HG02588 (cell line): ENCODE measurements around the gene LRRC32.

Source experiments
- ATAC-seq: cut with Tn5 transposase; IDR thresholded peaks from one replicate; pipeline ENCODE4 v1.9.1; 2021; ENCODE audit warnings: mild to moderate bottlenecking, moderate library complexity; ENCODE audit not compliant: unreplicated experiment

The LRRC32 gene, protein sequence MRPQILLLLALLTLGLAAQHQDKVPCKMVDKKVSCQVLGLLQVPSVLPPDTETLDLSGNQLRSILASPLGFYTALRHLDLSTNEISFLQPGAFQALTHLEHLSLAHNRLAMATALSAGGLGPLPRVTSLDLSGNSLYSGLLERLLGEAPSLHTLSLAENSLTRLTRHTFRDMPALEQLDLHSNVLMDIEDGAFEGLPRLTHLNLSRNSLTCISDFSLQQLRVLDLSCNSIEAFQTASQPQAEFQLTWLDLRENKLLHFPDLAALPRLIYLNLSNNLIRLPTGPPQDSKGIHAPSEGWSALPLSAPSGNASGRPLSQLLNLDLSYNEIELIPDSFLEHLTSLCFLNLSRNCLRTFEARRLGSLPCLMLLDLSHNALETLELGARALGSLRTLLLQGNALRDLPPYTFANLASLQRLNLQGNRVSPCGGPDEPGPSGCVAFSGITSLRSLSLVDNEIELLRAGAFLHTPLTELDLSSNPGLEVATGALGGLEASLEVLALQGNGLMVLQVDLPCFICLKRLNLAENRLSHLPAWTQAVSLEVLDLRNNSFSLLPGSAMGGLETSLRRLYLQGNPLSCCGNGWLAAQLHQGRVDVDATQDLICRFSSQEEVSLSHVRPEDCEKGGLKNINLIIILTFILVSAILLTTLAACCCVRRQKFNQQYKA

DNA sequence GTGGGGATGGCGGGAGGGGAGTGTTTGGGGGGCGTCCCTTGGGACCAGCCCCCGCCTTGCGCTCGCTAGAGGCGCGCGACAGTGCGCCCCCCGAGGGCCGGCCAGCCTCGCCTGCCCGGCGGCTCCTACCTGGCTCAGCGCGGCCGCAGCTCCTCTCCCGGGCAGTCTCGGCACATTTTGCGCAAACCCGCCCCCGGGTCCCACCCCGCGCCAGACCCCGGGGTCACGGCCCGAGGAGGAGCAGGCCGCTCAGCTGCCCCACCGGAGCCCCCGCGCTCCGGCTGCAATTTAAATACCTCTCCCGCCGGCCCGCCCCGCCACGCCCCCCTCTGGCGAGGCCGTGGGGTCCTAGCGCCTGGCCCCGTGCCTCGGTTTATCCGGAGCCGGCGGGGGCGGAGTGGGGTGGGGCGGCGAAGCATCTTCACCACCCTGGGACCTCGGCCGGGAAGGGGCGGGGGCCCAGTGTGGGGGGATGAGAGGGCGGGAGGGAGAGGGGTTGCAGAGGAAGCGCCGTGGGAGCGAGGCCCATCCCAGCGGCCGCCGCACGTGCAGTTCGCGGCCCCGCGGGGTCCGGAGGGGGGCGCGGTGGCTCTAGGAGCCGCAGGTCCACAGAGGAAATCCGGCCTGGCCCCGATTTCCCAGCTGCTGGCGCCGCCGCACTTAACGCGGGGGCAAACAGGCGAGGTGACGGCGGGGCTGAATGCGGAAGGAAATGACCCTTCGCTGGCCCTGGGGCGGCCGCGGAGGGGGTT lies at the start of gene LRRC32:
LRRC32 (minus strand) TSS at position 263 of the 752 bp plus-strand sequence. CDS start 4,793 bp downstream, outside the sequence.
- ATAC-seq = no peak

DNA sequence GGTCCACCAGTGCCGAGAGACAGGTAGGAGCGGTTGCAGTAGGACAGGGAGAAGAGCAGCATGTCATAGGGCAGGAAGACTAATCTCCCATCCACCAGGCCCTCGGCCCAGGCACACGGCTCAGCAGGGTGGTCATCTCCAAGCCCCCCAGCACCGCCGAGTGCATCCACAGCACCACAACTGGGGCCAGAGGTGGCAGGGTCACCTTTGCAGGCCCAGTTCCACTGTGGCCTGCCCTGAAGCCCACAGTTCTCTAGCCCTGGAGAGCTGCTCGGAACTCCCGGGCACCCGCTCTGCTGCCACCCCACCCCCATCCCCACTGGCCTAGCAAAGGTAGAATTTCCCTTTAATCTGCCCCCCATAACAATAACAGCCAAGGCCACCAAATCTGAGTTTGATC lies 49.1 kb upstream of the LRRC32 start:
- no peak for ATAC-seq

DNA sequence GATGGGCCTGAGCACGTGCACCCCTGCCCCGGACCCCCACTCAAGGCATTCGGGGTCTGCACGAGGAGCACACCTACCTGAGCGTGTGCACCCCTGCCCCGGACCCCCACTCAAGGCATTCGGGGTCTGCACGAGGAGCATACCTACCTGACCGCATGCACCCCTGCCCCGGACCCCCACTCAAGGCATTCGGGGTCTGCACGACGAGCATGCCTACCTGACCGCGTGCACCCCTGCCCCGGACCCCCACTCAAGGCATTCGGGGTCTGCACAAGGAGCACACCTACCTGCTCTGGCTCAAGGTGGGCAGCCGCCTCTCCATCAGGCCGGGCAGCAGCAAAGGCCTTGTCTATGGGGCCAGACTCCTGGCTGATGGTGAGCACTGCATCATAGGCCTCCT lies 48.7 kb upstream of the LRRC32 start:
- ATAC-seq = no peak

DNA sequence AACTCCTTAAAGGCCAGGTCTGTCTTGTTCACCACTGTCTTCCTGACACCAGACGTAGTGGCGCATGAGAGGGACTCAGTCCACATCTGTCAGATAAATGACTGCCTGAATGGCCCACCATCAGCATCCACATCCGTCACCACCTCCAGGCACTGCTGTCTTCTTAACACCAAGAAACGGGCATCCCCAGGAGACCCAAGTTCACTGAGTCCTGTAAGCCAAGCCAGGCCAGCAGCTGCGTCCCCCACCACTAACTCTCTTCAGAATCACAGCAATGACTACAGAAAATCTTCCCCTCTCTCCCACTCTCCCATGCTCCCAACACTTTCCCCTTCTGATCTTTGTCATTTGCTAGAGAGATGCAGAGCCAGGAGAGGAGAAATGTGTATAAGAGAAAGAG lies 47.3 kb upstream of the LRRC32 start:
- ATAC-seq = no peak

DNA sequence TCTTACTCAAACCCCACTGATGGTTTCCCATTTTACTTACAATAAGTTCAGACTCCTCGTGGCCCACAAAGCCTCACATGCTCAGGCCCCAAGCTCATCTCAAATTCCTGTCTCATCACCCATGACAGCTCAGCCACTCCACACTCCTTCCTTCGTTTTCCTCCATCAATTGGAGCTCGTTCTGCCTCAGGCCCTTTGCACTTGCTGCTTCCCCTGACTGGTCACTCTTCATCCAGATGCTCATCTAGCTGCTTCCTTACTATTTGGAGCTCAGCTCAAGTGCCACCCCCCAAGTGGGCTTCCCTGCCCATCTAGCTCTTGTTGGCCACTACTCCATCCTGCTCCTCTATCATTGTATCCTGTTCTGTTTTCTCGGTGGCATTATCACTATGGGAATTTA lies 46.8 kb upstream of the LRRC32 start:
- ATAC-seq = no peak

DNA sequence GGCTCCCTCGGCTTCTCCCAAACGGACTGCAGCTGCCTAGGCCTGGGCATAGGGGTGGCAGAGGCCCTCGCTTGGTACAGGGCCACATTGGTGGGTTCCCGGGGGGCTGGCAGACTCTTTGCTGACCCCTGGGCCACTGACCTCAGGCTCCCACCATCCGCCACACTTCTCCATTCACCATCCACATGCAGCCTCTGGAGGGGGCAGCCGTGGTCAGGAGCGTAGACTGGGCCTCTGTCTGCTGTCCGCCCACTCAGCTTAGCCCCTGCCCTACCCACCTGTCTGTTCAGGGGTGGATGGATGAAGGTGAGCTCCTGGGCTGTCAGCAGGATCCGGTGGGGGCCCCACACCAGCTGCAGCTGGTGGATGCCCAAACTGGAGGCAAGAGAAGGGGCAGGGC lies 45.7 kb upstream of the LRRC32 start:
- no peak for ATAC-seq

DNA sequence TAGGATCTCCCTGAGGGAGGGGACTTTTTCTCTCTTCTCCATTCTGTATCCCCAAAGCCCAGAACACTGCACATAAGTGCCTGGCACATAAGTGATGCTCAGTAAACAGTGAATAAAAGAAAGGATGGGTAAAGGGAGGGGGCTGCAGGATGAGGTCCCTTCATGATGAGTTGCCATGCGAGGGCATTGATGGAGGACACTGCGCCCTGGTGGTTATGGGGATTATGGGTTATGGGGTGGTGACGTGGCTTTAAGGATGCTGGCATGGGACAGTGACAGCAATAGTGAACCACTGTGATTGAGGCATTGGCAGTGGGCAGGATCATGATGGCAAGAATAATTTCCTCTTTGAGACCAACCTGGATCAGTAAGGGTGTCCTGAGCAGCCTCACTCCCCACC lies 43.9 kb upstream of the LRRC32 start:
- no peak for ATAC-seq

DNA sequence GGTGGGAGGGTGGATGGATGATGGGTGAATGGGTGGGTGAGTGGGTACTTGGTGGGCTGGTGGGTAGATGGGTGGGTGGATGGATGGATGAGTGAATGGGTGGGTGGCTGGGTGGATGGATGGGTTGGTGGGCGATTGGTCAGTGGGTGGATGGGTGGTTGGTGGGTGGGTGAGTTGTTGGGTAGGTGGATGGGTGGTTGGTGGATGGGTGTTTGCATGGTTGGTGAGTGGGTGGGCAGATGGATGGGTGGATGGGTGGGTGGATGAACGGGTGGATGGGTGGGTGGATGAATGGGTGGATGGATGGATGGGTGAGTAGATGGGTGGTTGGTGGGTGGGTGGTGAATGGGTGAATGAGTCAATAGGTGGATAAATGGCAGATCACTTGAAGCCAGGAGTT lies 43.0 kb upstream of the LRRC32 start:
- no peak for ATAC-seq

DNA sequence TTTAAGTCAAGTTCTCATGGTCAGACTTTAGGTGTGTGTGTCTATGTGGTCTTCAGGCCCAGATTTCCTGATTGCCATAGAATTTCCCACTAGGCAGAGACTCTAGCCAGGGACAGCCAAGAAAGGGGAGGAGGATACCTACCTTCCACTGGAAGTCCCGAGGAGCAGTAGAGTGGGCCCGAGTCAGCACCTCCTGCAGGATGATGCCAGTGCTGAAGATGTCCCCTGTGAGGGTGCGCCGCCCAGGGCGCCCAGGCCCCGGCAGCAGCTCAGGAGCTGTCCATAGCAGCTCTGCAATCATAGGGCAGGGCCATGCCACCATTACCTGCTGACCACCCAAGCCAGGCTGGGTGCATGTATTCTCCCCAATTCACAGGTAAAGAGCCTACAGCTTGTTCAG lies 41.6 kb upstream of the LRRC32 start:
- no peak for ATAC-seq

DNA sequence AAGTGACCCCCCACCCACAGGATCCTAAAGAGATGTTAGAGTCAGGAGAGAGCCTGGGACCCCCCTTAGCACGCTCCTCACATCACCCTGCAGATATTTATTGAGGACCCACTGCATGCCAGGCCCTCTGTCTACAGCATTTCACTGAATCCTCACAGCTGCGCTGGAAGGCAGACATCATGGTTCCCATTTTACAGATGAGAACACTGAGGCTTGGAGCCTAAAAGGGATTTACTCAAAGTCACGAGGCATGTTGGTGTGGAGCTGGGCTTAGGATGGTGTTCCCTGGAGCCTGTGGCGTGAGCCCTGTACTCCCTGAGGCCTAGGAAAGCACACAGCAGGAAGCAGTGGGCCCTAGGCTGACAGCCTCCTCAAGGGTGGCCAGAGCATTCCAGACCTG lies 39.2 kb upstream of the LRRC32 start:
- no peak for ATAC-seq

DNA sequence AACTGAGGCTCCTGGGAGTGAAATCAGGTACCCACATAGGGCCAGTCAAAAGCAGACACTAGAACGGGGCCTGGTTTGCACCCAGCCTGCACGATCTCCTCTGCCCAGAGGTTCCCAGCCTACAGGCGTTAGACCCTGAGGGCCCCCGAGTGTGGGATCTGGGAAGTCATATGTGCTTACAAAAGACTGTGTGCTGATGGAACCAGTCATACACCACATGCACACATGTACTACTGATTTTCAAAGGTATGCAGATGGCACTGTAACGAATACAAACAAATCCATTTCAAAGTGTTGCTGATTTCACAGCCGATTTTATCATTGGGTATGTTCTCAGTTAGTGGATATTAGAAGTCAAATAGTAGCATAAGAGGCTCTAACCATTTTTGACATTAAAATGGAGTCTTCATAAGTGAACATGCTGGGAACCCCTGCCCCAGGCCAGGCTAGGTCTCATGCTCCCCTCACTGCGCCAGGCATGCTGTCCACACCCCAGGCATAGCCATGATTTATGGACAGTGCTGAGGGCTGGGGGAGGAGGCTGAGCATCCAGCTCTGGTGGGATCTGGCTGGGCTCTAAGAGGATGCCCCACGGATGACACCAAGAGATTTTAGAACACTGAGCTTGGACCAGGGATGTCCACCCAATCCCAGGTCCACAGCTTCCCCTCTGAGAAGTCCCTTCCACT lies 38.6 kb upstream of the LRRC32 start:
- no peak for ATAC-seq

DNA sequence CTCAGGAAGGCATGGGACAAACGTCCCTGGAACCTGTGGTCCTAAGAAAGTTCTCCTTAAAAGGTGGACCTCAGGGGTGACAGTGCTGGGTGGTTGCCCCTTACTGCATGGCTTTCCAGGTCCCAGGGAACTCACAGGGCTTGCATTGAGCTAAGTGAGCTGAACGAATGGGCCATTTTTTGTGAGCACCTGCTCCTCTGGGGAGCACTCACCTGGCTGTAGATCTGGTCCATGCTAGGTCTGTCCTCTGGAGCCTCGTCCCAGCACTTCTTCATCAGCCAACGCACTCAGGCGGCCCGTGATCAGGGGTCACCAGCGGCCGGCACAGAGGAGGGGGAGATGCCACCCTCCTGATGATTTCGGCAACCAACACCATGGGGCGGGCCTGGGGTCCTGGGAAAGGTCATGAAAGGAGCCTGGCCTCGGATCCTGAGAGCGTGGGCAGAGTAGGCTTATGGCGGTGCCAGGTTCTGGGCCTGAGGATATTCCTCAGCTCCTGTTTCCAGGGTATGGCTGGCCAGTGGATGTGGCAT lies 36.8 kb upstream of the LRRC32 start:
- no peak for ATAC-seq

DNA sequence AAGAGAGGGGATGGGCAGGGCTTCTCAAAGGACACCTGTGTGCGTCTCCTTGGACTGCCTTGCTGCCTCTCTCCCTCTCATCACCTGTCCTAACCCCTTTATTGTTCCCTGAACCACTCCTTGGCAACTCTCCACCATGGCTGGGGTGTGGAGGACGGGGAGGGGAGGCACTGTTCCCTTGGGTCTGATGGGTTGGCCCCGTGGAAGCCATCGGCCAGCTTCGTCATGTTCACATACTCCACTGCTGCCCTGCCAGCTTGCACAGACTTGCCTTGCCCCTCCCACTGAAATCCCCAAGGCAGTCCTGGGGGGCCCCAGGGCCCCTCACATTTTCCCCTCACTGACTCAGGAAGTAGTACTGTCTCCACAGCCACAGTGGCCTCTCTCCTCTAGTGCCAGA lies 36.1 kb upstream of the LRRC32 start:
- ATAC-seq = no peak

DNA sequence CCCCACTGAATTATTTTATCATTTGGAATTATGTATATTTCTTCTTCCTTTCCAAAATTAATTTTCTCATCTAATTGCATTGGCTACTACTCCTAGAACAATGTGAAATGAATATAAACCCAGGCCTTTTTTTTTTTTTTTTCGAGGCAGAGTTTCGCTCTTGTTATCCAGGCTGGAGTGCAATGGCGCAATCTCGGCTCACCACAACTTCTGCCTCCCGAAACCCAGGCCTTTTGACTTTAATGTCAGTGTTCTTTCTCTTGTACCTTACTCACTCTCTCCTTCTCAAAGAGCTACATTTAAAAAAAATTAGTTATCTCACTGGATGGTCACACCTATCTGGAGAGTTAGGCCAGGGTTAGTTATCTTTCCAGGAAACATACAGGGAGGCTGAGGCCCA lies 35.3 kb upstream of the LRRC32 start:
- ATAC-seq = no peak

DNA sequence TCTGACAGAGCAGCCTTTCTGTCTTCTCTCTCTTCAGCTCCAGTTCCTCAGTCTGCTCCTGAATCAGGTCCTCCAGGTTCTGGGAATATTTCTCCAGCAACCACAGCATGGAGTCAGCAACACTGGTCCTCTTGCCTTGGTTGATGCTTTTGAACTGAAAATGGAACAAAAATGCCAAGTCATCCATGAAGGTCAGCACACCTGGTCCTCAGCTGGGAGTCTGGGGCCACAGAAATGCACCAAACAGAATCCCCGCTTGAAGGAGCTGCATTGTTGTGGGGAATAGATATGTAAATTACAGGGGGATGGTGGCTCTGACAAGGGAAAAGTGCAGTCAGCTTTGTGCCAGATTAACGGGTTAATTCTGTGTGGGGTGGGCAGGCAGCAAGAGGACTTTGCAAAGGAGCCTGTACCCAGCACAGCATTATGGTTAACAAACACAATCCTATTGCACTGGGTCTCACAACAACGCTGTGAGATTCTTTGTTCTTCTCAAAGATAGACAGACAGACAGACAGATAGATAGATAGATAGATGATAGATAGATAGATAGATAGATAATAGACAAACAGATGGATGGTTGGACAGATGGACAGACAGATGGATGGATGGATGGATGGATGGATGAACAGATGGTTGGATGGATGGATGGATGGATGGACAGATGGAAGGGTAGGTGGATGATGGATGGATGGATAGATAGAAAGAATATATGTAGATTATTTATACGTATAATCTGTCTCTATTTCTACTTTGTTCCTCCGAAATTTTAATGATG lies 33.8 kb upstream of the LRRC32 start:
- no peak for ATAC-seq

DNA sequence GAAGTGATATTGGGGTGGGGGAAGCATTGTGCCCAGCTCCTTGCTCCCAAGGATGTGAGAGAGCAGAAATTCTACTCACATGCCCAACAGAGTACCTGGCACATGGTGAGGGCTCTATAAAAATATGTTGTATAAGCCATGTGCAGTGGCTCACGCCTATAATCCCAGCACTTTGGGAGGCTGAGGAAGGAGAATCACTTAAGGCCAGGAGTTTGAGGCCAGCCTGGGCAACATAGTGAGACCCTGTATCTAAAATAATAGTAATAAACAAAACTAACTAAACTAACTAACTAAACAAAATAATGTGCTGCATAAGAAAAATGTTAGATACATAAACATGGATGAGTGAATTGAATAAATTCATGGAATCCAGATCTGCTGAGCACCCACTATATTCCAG lies 33.2 kb upstream of the LRRC32 start:
- no peak for ATAC-seq

DNA sequence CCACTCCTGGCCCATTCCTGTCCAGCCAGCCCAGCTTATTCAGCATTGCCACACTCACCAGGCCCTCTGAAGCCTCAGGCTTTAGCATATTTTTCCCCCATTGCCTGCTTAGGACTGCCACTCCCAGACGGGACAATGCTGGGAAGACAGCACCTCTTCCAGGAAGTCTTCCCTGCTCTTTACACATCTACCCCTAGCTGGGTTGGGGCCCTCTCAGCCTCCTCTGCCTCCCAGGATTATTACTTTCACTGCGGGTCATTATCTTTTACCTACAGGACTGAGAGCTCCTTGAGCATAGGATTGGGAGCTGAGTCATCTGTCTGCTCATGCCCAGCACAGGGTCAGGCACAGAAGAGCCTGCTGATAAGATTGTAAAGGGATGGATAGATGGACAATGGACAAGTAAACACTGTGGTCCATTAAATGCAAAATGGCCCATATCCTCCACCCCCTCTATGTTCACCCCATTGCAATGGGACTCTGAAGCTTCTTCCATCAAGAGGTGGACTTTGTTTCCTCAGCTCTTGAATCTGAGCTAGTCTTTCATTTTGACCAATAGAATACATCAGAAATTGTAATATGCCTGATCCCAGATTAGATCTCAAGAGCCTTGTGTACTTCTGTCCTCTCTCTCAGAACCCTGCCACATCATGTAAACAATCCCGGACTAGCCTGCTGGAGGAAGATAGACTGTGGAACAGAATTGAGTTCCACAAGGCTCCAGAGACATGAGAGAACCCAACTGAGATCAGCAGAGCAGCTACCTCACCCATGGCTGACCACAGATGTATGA lies 32.0 kb upstream of the LRRC32 start:
- no peak for ATAC-seq

DNA sequence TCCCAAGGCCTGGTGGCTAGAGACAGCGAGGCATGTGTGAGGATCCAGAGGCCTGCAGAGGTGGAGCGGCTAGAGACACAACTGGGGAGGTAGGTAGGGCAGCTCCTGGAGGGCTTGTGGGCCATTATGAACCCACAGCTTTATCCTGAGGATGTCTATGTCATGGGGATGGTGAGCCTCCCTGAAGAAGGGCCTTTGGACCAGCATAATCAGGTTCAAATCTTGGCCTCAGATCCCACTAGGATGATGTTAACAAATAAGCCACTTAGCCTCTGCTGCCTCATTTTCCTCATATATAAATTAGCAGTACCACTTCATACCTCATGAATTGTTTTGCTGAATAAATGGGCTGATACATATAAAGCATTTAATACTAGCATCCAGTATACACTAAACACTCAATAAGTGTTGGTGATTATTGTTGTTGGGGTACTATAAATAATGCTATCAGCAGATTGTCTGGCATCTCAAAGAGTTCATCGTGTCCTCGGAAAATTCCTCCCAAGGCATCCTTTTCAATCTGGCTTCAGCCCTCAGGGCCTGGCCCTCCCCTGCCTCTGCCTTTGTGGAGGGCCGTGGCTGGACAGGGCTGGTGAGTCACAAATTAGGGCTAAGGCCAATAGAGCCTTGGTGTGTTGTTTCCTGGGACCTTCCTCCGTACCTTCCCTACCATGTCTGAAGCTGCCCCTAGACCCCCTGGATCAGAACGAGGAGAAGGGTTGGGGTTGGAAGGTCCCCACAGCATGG lies 30.9 kb upstream of the LRRC32 start:
- ATAC-seq = no peak
